GM18505 (cell line): ENCODE results near the gene COL1A1.

ENCODE experiments used
- ATAC-seq: cut with Tn5 transposase; IDR thresholded peaks from one replicate; pipeline ENCODE4 v1.9.1; 2021; ENCODE audit not compliant: unreplicated experiment
- POLR2A ChIP-seq: IDR thresholded peaks from 4 replicates; pipeline ENCODE4 v1.6.1; 2011; ENCODE audit warnings: borderline replicate concordance; ENCODE audit not compliant: insufficient read depth, insufficient read length; ENCODE audit errors: extremely low read depth

The COL1A1 gene

GRCh38 chr17:50191359-50192143 is 9.9 kb downstream of the COL1A1 start:
- ATAC-seq, result no peak
- no peak for TF ChIP-seq POLR2A

GRCh38 chr17:50190603-50191358 is 10.7 kb downstream of the COL1A1 start:
- TF ChIP-seq POLR2A, result no peak
- no peak for ATAC-seq

- ATAC-seq, result no peak
- TF ChIP-seq POLR2A, result no peak
Observed at GRCh38 chr17:50190293-50190602, 11.2 kb downstream of the COL1A1 start.

GRCh38 chr17:50189550-50190292 is 11.7 kb downstream of the COL1A1 start:
- ATAC-seq, result no peak
- no peak for TF ChIP-seq POLR2A

- no peak for TF ChIP-seq POLR2A
- no peak for ATAC-seq
Observed at GRCh38 chr17:50188921-50189549, 12.4 kb downstream of the COL1A1 start.

- ATAC-seq, result no peak
- no peak for TF ChIP-seq POLR2A
Observed at GRCh38 chr17:50188531-50188920, 12.9 kb downstream of the COL1A1 start.

GRCh38 chr17:50187751-50188530 is 13.5 kb downstream of the COL1A1 start:
- ATAC-seq, result no peak
- TF ChIP-seq POLR2A, result no peak

GRCh38 chr17:50187394-50187725 is 14.1 kb downstream of the COL1A1 start:
- ATAC-seq, result no peak

GRCh38 chr17:50186661-50187393 is 14.6 kb downstream of the COL1A1 start:
- no peak for TF ChIP-seq POLR2A
- ATAC-seq, result no peak

More at GRCh38 chr17:50187394-50187725, 14.1 kb downstream of the COL1A1 start:
- TF ChIP-seq POLR2A, result no peak

- ATAC-seq, result no peak
- no peak for TF ChIP-seq POLR2A
Observed at GRCh38 chr17:50185631-50186471, 15.6 kb downstream of the COL1A1 start.
